Measurements from ENCODE around the gene SERGEF.

Gene SERGEF

GRCh38 chr11:17853280-17853679 lies 159.6 kb downstream of the SERGEF start:
- DNase-seq, result no peak

- no peak for DNase-seq
These were observed 160.6 kb downstream of the SERGEF start for GRCh38 chr11:17852246-17852645.

GRCh38 chr11:17851697-17852096 lies 161.2 kb downstream of the SERGEF start:
- no peak for DNase-seq

DNA sequence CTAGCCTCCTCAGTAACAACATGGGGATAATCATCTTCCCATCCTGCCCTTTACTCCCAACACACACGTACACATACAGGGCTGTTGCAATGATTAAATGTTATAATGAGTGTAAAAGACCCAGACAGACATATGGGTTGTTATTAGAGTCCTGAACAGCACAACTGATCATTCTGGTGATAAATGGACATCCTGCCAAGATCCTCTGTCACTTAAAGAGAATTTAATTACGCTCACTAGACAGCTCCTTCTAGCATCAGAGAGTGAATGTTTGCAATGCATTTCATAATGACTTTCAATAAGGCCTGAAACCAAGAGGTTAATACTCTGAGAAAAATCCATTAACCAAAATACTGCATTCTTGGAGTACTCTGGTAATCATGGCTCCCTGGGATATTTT lies 162.5 kb downstream of the SERGEF start:
- no peak for DNase-seq

- no peak for DNase-seq
These were observed 164.1 kb downstream of the SERGEF start for GRCh38 chr11:17848715-17849114.

- DNase-seq, result no peak
These were observed 165.9 kb downstream of the SERGEF start for GRCh38 chr11:17846852-17847453.

GRCh38 chr11:17845431-17845881 lies 167.4 kb downstream of the SERGEF start:
- DNase-seq, result no peak

DNA sequence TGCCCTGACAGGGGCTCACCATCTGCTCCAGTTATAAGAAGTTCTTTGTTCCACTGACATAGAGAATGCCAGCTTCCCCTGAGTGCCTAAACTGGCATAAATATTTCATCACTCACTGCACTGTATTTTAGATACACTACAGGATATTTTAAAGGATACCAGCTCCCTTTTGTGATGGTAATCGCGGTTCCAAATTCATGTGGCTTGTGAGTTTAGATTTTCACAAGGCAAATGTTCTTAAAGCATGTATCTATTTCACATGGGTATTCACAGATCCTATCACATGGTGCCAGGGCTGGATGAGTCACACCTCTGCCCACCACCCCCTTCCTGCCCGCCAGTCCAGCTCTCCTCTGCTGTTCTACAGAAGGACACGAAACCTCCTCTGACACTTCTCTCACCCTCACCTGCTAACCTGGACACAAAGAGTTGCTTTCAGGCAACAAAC lies 172.7 kb downstream of the SERGEF start:
- no peak for DNase-seq

DNA sequence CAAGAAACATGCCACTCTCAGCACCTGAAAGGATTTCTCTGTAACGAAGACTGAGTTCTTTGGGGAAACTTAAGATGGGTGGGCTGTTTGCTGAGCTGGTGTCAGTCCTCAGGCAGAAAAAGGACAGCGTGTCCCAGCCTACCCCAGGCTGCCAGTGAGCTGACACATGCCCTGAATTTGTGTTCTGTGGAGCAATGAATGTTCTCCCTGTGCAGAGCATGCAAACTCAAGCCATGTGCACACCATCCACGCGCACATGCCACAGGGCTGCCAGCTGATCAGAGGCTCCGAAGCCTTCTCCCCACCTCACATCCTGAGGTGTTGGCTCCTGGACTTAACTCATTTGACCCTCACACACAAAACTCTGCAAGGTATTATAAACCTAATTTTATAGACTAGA lies 173.4 kb downstream of the SERGEF start:
- no peak for DNase-seq

GRCh38 chr11:17838102-17838501 lies 174.7 kb downstream of the SERGEF start:
- no peak for DNase-seq

GRCh38 chr11:17831883-17832282 lies 181.0 kb downstream of the SERGEF start:
- no peak for DNase-seq

DNA sequence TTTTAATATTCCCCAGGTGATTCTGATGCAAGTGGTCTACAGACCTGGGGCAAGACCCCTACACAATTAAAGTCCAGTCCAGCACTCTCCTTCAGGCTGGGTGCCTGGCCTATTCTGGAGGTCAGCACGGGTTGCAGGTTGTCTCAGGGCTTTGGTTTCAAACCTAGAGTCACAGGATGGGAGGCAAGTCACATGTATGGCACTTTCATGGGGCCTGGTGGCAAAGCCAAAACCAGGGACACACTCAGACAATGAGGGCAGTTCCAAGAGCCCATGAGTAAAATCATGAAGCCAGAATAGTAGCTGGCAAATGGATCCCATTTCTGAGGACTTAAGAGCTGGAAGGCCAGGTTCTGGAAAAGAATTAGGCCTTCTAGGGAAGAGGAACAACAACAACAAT lies 181.6 kb downstream of the SERGEF start:
- no peak for DNase-seq

GRCh38 chr11:17828311-17828751 lies 184.5 kb downstream of the SERGEF start:
- DNase-seq, result no peak

DNA sequence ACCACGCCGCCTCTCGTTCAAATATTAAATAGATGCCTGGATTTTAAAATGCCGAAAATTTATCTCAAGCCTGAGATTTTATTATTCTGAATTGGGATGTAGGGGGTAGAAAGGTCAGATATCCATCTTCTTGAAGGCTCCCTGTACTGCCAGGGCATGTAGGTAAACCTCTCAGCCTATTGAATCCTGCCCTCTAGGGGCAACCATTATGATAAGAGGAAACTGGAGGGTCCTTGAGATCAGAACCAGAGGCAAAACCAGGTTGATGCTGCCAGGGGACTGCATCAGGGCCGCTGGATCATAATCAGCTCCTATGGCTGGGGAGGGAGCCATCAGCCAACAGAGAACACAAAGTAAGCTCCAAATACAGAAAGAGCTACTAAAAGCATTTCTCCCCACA lies 185.8 kb downstream of the SERGEF start:
- DNase-seq, result no peak

GRCh38 chr11:17822401-17822781 lies 190.5 kb downstream of the SERGEF start:
- no peak for DNase-seq

DNA sequence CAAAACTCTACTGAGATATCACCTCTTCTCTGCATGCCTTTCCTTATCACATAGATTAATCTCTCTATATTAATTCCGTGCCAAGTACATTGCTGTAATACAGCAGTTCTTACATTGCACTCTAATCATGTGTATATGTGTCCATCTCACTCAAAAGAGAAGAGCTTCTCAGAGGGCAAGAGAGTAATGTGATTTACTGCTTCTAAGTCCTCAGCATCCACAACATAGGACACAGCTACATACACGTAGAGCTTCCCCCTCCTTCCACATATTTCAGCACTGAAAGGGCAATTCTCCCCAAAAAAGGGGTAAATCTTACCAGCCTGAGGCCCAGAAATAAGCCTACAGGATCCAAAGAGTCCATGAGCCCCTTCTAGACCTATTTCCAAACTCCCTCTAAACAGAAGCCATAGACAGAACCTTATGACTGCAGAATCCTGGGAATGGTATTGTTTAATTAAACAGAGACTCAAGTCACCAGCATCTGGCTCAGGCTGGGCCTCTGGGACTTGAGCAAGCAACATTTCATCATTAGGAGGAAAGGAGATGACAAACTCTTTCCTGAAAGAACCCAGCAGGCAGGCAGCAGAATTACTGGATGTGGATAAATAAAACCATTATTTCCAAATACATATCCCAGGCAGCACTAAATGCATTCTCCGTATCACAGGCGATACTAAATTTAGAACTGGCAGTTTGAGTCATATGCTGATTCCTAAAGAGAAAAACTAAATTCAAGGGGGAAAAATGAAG lies 191.0 kb downstream of the SERGEF start:
- no peak for DNase-seq

GRCh38 chr11:17816232-17816931 lies 196.5 kb downstream of the SERGEF start:
- no peak for DNase-seq

GRCh38 chr11:17814546-17814945 lies 198.3 kb downstream of the SERGEF start:
- no peak for DNase-seq

DNA sequence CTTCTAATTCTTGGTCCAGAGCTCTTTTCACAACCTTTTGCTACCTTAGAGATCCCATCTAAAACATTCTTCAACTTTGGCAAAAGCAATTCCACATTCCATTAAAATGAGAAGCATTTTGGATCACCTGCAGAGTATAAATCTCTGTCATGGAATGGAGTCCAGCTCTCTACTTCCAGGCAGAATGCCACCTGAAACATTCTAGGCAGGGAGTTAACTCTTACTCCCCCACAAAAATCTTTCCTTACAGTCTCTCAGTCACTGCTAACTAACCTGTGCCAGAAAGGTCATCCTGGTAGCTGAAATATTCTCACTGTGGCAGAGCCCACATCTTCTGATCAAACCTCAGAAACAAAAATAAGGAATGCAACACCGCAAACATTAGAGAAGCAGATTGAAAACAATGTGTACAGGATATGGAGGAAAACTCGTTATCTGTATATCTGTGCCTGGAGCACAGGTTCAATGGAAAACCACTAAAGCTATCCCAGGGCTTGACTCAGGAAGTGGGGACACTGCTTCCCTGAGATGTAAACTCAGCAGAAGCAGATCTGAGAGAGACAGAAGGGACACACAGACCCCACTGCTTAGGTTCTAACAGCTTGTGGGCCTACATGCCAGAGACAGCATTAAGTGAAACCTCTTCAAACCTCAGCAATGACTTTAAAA lies 199.3 kb downstream of the SERGEF start:
- DNase-seq, result no peak

GRCh38 chr11:17812865-17813187 lies 200.0 kb downstream of the SERGEF start:
- no peak for DNase-seq

DNA sequence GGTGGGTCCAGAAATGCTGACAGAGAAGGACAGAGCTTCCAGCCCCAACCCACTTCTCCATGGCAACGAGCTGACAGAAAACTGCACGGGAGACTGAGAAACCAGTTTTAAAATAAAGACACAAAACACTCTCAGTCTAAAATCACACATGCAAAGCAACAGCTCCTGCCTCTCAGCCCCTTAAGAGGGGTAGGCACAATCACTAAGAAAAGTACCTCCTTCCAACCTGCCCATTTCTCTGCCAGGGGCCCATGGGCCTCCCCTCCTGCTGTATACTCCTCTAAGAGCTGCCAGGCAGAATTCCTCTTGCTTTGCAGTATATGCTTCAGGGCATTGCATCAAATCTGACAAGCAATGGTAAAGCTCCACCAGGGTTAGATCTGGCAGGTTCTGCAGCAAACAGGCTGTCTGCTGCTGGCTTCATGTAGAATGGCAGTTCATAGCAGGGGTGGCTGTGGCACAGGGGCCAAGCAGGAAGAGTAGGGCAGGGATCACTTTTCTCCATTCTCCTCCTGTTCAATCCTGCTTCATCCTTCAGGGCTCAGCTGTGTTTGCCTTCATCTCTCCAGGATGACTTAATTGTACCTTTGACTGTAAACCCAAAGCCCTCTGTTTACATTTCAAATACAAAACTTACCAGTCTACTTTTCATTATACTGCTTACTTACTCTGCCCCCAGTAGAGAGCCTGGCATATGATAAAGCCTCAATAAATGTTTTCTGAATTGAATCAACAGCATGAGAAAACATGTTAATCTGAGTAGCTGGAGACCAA lies 200.6 kb downstream of the SERGEF start:
- DNase-seq, result no peak

DNA sequence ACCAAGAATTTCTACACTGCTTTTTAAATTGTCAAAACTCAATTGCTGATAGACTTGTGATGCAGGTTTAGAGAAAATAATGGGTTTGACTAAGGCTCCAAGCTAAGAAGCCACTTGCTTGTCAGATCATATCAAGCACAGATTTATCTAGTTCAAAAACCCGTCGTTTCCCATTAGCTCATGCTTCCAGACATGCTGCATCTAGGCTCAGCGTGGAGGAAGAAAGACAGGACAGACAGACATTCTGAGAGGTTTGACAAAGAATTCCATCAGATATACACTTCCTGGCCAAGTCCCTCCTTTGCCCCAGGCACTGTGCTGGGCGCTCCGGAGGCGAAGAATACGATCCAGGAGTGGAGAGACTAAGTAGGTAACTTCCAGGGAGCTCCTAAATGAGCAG lies 201.5 kb downstream of the SERGEF start:
- no peak for DNase-seq

DNA sequence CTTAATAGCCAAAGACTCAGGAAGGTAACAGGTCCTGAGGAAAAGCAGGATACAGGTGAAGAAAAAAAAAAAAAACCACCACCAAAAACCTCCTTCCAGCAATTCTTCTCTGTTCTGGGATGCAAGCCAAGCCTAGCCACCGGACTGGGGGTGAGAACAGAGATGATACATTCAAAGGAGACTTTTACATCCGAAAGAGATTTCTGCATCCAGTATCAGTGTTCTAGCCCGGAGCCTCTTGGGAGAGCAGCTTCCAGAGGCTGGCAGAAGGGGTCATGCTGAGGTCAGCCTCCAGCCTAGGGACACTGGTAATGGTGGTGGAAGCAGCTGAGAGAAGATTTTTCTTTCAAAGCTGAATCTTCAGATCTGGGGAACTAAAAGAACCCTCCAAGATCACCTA lies 202.1 kb downstream of the SERGEF start:
- no peak for DNase-seq

All from inflammatory macrophage treated with lipopolysaccharide for 4 hours (primary cell).